D721Med (cell line): ENCODE results near the gene TSPAN5.

Source experiments
- DNase-seq: peaks from one replicate; pipeline ENCODE4 v3.0.0; 2011; ENCODE audit warnings: low spot score; ENCODE audit not compliant: insufficient read length
- FAIRE-seq: peaks from 2 replicates; lab custom pipeline; 2011; peaks lifted over from hg19 to GRCh38; lab: Jason Lieb, UNC
- TF ChIP-seq, protein P1 (sequence below): IDR thresholded peaks from 2 replicates; pipeline ENCODE4 v1.5.1; 2012; ENCODE audit warnings: mild to moderate bottlenecking, control low read depth; ENCODE audit not compliant: insufficient read depth; ENCODE audit errors: missing control alignments

TSPAN5 gene

DNA sequence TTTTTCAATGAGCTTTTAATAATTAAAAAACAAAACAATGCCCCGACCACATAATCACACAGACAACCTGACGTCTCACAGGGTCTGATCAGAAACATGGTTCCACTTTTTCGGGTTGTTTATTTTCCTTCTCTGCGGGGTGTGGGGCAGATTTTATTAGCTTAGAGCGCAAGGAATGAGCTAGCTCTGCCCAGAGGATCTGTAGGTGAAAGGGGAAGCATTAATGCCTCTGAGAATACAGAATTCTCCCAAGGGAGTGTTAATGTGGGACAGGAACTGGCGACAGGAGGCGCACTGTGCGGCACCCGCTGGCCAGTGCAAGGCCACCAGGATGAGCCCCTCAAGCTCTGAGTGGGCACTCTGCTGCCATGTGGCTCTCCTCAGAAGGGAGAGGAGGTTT lies 181.5 kb downstream of the TSPAN5 start:
- TF ChIP-seq, protein P1, sequence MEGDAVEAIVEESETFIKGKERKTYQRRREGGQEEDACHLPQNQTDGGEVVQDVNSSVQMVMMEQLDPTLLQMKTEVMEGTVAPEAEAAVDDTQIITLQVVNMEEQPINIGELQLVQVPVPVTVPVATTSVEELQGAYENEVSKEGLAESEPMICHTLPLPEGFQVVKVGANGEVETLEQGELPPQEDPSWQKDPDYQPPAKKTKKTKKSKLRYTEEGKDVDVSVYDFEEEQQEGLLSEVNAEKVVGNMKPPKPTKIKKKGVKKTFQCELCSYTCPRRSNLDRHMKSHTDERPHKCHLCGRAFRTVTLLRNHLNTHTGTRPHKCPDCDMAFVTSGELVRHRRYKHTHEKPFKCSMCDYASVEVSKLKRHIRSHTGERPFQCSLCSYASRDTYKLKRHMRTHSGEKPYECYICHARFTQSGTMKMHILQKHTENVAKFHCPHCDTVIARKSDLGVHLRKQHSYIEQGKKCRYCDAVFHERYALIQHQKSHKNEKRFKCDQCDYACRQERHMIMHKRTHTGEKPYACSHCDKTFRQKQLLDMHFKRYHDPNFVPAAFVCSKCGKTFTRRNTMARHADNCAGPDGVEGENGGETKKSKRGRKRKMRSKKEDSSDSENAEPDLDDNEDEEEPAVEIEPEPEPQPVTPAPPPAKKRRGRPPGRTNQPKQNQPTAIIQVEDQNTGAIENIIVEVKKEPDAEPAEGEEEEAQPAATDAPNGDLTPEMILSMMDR: peak; percentile 27
- FAIRE-seq (no peak), DNase-seq (no peak)

DNA sequence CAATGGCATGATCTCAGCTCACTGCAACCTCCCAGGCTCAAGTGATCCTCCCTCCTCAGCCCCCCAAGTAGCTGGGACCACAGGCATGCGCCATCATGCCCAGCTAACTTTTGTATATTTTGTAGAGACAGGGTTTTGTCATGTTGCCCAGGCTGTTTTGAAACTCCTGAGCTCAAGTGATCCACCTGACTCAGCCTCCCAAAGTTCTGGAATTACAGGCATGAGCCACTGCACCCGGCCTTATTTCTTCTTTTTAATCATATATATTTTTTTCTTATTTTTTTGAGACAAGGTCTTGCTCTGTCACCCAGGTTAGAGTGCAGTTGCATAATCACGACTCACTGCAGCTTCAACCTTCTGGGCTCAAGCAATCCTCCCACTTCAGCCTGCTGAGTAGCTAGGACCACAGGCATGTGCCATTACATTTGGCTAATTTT lies 184.0 kb downstream of the TSPAN5 start:
- FAIRE-seq: no peak
- DNase-seq: no peak
- TF ChIP-seq, protein P1: no peak

DNA sequence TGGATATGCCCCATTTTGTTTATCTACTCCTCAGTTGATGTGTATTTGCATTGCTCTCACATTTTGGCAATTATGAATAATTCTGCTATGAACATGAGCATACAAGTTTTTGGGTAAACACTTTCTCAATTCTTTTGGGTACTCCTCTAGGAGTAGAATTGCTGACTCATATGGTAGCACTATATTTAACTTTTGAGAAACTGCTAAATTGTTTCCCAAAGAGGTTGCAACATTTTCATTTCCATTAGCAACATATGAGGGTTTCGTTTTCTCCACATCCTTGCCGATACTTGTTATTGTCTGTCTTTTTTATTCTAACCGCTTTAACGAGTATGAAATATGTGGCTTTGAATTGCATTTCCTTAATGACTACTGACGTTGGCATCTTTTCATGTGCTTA lies 185.4 kb downstream of the TSPAN5 start:
- FAIRE-seq: no peak
- no peak for DNase-seq
- TF ChIP-seq, protein P1: no peak

DNA sequence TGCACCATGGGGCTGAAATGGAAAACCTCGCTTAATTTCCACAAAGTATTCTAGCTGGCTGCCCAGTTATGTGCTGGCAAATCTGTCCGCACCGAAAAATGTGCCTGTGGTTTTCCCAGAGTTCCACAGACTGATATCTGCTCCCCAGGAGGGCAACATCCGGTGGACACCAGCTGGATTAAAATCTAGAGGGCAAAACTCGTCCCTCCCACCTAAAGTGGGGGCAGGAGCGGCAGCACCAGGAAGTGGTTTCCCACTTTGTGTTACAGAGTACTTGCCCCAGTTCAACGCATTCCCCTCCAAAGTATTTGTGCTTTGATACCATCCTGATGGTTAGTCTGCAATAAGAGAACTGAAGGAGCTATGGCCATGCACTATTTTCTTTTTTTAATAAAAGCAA lies 187.6 kb downstream of the TSPAN5 start:
- DNase-seq (no peak), FAIRE-seq (no peak)
- TF ChIP-seq, protein P1: no peak

DNA sequence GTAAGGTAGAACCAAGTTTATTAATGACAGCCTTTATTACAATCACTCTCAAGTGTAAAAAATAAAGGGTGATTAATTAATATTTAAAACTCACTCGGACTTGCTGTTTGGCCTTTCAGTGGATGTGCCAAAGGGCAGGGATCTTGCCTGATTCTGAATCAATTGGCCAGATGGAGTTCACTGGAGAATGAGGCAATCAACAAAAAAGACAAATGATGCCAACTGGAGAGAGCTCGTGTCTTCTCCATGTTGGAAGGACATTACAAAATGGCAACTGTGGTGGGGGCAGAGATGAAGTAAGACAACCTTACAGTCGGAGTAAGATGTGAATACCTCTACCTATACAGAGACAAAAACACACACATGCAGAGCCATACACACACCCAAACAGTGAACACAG lies 188.0 kb downstream of the TSPAN5 start:
- no peak for DNase-seq
- TF ChIP-seq, protein P1: no peak

DNA sequence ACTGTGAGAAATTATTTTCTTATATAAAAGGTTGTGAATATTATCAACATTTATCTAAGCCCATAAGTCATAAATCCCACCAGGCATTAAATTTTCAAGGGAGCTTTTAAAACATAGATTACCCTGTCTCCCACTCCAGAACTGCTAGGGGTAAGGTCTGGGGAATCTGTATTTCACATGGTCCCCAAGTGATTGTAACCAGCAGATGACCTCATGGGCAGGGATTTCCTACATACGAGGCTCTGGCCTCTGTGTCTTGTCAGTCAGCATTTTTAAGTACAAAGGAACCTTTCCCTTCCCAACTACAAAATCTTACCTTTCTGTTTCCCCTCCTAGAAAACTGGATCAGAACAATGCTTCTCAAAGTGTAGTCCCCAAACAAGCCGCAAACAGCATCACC lies 188.6 kb downstream of the TSPAN5 start:
- FAIRE-seq: no peak

More for the DNA sequence above, 188.0 kb downstream of the TSPAN5 start:
- no peak for FAIRE-seq

DNA sequence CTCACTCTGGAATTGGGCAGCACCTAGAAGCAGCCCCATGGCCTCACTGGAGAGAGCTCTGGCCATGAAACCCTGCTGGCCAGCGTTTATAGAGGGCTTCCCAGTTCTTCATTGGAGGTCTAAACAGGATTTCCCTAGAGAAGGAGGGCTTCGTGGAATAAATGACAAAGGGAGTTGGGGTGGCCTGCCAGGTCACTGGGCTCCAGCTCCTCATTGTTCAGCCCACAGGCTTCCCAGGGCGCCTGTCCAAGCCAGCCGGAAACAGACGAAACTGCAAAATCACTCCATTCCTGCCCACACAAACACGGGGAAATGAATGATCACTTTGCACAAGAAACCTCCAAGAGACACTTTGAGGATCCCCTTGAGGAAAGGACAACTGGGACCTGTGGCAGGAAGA lies 189.7 kb downstream of the TSPAN5 start:
- TF ChIP-seq, protein P1: no peak
- DNase-seq: no peak
- no peak for FAIRE-seq

More for the DNA sequence above, 188.6 kb downstream of the TSPAN5 start:
- DNase-seq: no peak
- TF ChIP-seq, protein P1: no peak
